GM18858 (cell line): ENCODE measurements around the gene FGF19.

ENCODE experiments used
- ATAC-seq: cut with Tn5 transposase; IDR thresholded peaks from one replicate; pipeline ENCODE4 v1.9.1; 2021; ENCODE audit not compliant: unreplicated experiment

FGF19 gene

DNA sequence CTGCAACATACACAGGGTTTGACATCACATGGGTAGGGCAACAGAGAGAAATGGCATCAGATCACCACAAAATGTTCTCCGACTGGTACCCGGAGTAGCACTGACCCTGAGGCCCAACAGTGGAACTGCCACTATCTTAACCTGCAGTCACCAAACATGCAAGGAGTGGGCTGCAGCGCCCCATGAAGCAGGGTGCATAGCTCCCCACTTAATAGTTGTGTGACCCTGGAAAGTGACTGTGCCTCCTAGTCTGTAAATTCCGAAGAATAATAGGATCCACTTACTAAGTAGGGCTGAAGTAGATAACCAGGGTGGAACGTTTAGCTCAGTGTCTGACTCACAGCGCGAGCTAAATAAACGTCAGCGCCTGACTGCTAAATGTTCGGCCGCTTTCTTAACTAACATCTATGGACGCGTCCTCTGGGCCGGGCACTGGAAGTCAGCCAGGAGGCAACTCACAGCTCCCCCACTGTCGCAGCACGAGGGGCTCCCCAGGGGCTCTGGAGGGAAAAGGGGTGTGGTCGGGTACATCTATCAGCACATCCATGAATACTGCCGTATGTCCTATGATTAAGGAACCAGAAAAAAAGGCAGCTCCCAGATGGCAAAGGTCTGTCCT lies 29.4 kb downstream of the FGF19 start:
- no peak for ATAC-seq

GRCh38 chr11:69671734-69672465 lies 31.9 kb downstream of the FGF19 start:
- no peak for ATAC-seq

GRCh38 chr11:69670158-69670845 lies 33.5 kb downstream of the FGF19 start:
- no peak for ATAC-seq

GRCh38 chr11:69669486-69669885 lies 34.3 kb downstream of the FGF19 start:
- no peak for ATAC-seq

DNA sequence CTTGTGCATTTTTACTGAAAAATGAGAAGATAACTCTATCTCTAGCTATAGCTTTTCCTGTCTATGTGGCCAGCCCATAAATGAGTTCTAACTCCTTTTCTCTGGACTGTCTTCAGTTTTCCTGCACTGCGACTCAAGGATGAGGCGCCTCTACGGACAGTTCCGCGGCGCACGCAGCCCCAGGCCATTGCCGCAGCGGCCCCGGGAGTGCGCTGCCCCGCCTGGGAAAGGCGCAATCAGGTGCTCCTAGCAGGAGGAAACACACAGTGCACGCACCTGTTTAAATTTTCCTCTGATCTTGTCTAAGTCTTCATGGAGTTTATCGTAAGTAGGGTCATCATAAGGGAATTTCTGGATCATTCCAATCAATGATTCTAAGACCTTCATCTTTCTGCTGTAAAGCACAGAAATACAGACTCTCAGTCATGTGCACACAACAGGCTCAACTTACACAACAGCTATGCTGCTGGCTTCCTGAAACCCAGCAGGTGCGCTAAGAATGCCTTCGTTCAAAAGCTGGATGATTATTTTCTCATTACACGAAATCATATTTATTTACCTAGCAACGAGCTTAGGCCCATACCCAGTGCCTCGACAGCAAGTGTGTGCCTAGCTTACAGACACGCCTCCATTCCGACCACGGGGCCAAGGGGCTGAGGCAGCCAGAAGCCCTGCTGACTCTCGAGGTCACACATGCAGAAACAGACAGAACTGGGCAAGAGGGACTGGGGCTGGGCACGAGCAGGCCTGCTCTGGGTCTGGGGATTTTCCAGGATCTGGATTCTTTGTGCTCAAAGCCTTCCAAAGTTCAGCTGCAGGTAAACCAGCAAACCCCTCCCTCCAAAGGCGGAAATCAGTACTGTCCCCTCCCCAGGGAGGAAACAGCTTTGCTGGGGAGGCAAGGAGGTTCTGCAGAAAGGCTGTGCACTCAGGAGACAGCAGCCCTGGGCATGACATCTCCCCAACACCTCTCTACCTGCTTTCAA lies 35.9 kb downstream of the FGF19 start:
- no peak for ATAC-seq

DNA sequence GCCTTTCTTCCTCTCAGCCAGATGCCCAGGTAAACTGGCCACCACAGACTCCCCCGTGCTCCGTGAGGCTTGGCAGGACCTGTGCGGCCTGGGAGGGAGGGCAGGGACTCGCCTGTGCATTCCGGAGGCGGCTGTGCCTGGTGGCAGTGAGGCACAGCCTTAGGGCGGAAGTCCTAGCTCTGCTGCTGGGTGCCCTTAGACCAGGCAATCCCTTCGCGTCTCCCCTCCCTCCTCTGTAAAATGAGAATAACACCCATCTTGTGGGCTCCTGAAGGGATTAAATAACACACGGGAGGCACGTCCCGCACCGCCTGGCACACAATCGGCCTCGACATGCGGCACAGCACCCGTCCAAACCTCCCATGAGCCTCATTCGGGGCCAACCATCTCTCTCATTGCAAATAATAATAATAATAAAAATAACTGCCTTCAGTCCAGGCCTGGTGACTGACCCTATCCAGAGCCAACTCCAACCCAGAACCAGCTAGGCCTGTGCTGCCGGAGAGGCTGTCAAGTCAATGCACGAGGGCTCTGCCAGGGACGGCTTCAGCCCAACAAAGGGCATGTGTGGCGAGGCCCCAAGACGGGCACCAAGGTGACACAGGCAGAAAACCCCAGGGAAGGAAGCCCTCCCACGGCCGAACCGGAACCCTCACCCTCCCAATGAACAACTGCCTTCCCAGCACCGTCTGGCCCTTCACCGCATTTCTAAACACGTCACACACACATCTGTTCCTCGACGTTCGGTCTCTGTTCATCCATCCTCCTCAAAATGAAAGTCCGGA lies 36.9 kb downstream of the FGF19 start:
- no peak for ATAC-seq

- ATAC-seq: no peak
These were observed 37.6 kb downstream of the FGF19 start for GRCh38 chr11:69666261-69666660.

DNA sequence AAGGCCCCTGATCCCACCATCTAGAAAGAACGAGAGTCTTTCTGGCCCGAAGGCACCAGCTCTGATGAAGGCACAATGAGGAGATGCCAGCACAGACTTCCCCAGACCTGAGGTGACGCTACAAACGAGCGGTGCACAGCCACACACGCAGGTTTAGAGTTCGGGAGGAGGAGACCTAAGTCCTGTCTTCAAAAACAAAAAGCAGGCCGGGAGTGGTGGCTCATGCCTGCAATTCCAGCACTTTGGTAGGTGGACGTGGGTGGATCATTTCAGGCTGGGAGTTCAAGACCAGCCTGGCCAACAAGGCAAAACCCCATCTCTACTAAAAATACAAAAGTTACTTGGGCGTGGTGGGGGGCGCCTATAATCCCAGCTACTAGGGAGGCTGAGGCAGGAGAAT lies 38.2 kb downstream of the FGF19 start:
- ATAC-seq: no peak

- no peak for ATAC-seq
These were observed 38.9 kb downstream of the FGF19 start for GRCh38 chr11:69664901-69665300.

GRCh38 chr11:69664103-69664775 lies 39.6 kb downstream of the FGF19 start:
- no peak for ATAC-seq

- no peak for ATAC-seq
These were observed 40.5 kb downstream of the FGF19 start for GRCh38 chr11:69663326-69663725.

GRCh38 chr11:69662806-69663205 lies 41.0 kb downstream of the FGF19 start:
- no peak for ATAC-seq

GRCh38 chr11:69662021-69662698 lies 41.7 kb downstream of the FGF19 start:
- no peak for ATAC-seq

DNA sequence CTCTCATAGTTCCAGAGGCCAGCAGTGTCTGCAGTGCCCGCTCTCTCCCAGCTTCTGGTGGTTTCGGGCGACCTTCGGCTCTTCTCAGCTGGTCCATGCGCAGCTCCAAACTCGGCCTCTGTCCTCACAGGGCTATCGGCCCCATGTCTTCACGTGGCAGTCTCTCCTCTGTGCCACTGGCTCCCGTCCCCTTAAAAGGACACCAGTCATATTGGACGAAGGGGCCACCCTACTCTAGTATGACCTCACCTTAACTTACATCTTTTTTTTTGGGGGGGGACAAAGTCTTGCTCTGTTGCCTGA lies 42.5 kb downstream of the FGF19 start:
- ATAC-seq: no peak

DNA sequence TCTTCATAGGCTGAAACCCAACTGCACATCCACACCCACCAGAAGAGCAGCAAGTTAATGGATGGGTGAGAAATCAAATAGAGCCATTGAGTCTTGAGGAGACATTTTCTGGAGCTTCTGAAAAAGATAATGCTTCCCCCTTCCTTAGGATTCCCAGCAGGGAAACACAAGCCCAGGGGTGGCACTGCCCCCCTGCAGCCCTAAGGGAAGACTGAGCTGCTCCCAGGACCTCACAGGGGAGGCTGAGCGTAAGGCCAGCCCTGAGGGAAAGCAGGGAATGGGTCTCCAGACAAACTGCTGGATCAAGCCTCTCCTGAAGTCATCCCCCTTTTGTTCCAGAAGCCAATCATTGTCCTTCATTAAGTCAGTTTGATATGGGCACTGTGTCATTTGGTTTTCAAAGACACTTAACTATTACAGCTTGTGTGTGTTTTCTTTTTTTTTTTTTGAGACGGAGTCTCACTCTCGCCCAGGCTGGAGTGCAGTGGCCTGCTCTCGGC lies 43.8 kb downstream of the FGF19 start:
- ATAC-seq: no peak

DNA sequence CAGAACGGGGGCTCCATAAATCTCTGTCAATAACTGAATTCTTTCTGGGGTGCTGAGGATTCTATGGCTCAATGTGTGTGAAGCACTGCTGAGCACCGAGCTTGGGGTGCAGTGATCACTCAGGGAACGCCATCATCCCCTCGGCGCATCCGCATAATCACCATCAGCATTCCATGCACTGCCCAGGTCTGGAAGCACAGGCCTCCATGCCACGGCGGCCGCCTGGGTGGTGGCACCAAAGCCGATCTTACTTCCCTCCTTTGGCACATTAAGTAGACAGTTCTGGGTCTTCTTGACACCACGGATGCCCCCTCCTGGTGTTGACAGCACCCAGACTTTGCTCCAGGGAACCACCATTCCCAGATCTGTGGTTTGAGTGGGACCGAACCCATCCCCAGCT lies 44.2 kb downstream of the FGF19 start:
- no peak for ATAC-seq

DNA sequence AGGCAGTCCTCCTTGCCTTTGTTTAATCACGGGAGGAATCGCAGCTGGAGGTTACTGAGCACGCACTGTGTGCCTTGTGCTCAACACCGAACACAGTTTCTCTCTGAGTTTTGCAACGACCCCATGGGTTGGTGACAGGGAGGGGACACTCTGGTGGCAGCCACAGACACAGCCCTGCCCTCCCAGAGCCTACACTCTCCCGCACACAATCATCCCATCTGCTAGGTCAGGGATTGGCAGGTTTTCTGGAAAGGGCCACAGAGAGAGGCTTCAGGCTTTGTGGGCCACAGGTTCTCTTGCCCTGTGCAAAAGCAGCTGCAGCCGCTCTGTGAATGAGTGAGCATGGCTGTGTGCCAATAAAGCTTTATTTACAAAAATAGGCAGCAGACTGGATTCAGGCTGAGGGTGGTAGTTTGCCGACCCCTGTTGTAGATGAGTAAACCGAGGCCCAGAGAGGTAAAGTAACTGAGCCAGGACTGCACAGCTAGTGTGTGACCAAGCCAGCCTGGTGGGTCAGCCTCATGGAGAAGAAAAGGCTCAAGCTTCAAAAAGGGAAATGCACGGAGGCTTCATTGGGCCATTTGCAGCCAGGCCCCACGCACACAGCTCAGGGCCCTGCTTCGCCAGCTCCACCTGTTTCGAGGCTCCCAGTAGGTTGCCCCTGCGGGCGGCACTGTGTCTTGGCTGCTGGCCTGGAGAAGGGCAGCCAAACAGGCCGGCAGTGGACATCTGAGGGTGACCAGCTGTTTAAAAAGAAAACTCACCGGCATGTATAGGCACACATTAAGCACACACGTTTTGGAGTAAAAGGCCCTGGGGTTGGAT lies 45.0 kb downstream of the FGF19 start:
- no peak for ATAC-seq

- no peak for ATAC-seq
These were observed 45.8 kb downstream of the FGF19 start for GRCh38 chr11:69657911-69658625.
